Activated CD8-positive, alpha-beta memory T cell treated with anti-CD3 and anti-CD28 coated beads for 36 hours (primary cell): ENCODE measurements around the gene LMLN. TPM values are rescaled to one million over a fixed set of nuclear protein-coding genes. Genes with fewer than 3 reads are reported as not detected.

ENCODE experiments used
- CTCF ChIA-PET: fragments of 350-600 bp; sonication (Branson Sonifier 250); formaldehyde crosslinking; loops from one replicate; lab custom pipeline; 2021; ENCODE audit warnings: antibody characterized with exemption; lab: Charles Lee
- POLR2A ChIA-PET: fragments of 350-600 bp; sonication (Branson Sonifier 250); formaldehyde crosslinking; loops from one replicate; lab custom pipeline; 2021; ENCODE audit warnings: antibody characterized with exemption; lab: Charles Lee
- total RNA-seq, 2 experiments: library from RNA; stranded (reverse); gene quantifications; one replicate each; pipeline ENCODE4 v1.2.3, GENCODE V29; 2021

LMLN gene
- total RNA-seq, 2 experiments from 2014 or later = 6.0 to 6.7 TPM

GRCh38 chr3:198092276-198092675, 132.3 kb downstream of the LMLN start:
- ChIA-PET CTCF (no interaction called here), POLR2A (no interaction called here)

- ChIA-PET CTCF (interaction anchor here (1.2 to 1.5 kb wide), 2 partner anchors 13 to 188 kb away, joined by 3 to 4 read pairs; no protein-coding TSS in a partner anchor), POLR2A (no interaction called here)
Measured at GRCh38 chr3:198093112-198093679, 133.2 kb downstream of the LMLN start.

Other genes starting within 250 kb of the LMLN start
- gene RUBCN, start 223.3 kb upstream of the LMLN start, total RNA-seq = 10 to 100 TPM; 33.9 to 38.2 TPM
- 10 to 100 TPM; 42.9 to 43.4 TPM for gene FYTTD1, start 210.3 kb upstream of the LMLN start, total RNA-seq
- gene LRCH3, start 169.0 kb upstream of the LMLN start, total RNA-seq = 10 to 100 TPM; 46.5 to 49.0 TPM
- gene RPL35A, start 10.0 kb upstream of the LMLN start, total RNA-seq = 1,000 to 10,000 TPM; 1,342 to 1,357 TPM